ENCODE results near the gene GZMM. TPM values are rescaled to one million over a fixed set of nuclear protein-coding genes. Genes with fewer than 3 reads are reported as not detected.
A peak's percentile ranks its signal among the peaks of the same experiment; 100 is the strongest.

GZMM gene
- total and polyA plus RNA-seq, 2 of the 13 experiments (the other 11 are each of a cell fraction or from before 2014, with no cell fraction given) = 0.07 TPM; not detected in 1

DNA sequence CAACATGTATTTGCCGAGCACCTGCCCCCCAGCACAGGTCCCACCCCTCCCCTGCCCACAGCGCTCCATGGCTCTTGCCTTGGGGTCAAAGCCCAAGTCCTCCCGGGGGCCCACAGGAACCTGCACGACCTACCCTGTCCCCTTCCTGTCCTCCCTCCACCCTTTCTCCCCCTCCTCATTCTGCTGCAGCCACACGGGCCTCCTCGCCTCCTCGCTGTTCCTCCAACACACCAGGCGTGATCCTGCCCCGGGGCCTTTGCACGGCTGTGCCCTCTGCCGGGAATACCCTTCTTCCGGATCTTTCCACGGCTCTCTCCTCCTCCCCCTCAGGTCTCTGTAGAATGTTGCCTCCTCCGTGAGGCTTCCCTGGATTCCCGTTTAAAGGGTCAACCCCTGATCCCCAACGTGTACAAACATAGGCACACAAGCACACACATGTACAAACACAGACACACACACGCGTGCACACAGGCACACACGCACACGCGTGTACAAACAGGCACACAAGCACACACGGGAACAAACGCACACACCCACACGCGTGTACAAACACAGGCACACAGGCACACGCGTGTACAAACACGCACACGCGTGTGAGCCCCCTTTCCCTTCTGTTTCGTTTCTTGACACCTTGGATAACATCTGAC, 44.8 kb upstream of the GZMM start:
- H3K9ac ChIP-seq (ENCODE audit: insufficient read depth, low read depth, low read length) = peak overlapping the region; percentile 30; the same call in 1 of the 2 replicates
- POLR2A ChIA-PET = interaction anchor here (1.0 to 1.9 kb wide), 3 partner anchors 7 to 239 kb away, joined by 3 to 14 read pairs (median 5); no protein-coding TSS in a partner anchor
- no peaks in the 10 kb centered on the region for H3K9me3 ChIP-seq (ENCODE audit: low read length)
- no peaks in the 10 kb centered on the region for H3K79me2 ChIP-seq (ENCODE audit: insufficient read depth, low read length)
- H2AFZ ChIP-seq (ENCODE audit: low read length) = no peak overlapping the region
- H3K4me2 ChIP-seq (ENCODE audit: low read depth, low read length) = peak overlapping the region; percentile 90
- no peaks in the 10 kb centered on the region for H4K20me1 ChIP-seq (ENCODE audit: insufficient read depth, low read length)
- DNase-seq (ENCODE audit: low spot score) (no peak), ATAC-seq (peak; percentile 28), FAIRE-seq (no peak)
- no peaks in the 10 kb centered on the region for H3K36me3 ChIP-seq (replicated peaks in 1 of 2; ENCODE audit: control insufficient read depth in 1 of 2, insufficient read depth in 2 of 2, low read length in 2 of 2)
- BruUV-seq (replicated peaks) = no TSS peak
- in situ Hi-C loops (cut with HindIII; ENCODE audit: extremely low pct_ligation_motif_present, low pct_unique_long_range_greater_than_20kb) (no loop called here), intact Hi-C loops (cut with micrococcal nuclease; ENCODE audit: unreplicated experiment) (no loop called here)
- WGBS (ENCODE audit: low lambda C conversion rate) = 42% methylated on average over 30 of the region's 31 CpGs
- peaks cover 0 to 4% of the 10 kb centered on the region in 2 experiments; a peak in 2 of 5 replicates for H3K27me3 ChIP-seq (ENCODE audit: control insufficient read depth in 1 of 2, insufficient read depth in 2 of 2, low read length in 2 of 2)
- no peak overlapping the region for H3K27ac ChIP-seq (ENCODE audit: extremely low read length, insufficient read depth, low read length)
- CTCF ChIA-PET (ENCODE audit: low intra/inter-chr PET ratio, low total read pairs) = no interaction called here
- peaks cover 38% of the 10 kb centered on the region for H3K4me1 ChIP-seq (ENCODE audit: insufficient read depth, low read length)
- peak overlapping the region in 2 of 3 experiments; percentile 55 to 78; a peak in 3 of 6 replicates for H3K4me3 ChIP-seq (replicated peaks in 1 of 3; ENCODE audit: insufficient read depth in 1 of 3, low read depth in 2 of 3, low read length in 3 of 3)
- TF ChIP-seq ZNF263 (CRISPR knock-in tag; IDR thresholded peaks at IDR 0.05) = peak; percentile 69; the same call in 1 of the 2 replicates
- no peak for TF ChIP-seq ZNF333 (CRISPR knock-in tag; IDR thresholded peaks at IDR 0.05; ENCODE audit: borderline replicate concordance)
- TF ChIP-seq FOXC1 (CRISPR knock-in tag; IDR thresholded peaks at IDR 0.05; ENCODE audit: borderline replicate concordance) = peak; percentile 80
- no peak for TF ChIP-seq ZNF605 (CRISPR knock-in tag; IDR thresholded peaks at IDR 0.05)
- TF ChIP-seq PTBP1 (IDR thresholded peaks at IDR 0.05; ENCODE audit: low read depth, low read length, poor library complexity, severe bottlenecking) = no peak
- TF ChIP-seq ZNF746 (CRISPR knock-in tag; IDR thresholded peaks at IDR 0.05) = no peak
- 0 out of 2 replicates have a peak, but pooled peaks have one; percentile 77 for TF ChIP-seq PCBP1 (IDR thresholded peaks at IDR 0.05; ENCODE audit: borderline replicate concordance, low read depth, low read length)
- TF ChIP-seq, protein P1, sequence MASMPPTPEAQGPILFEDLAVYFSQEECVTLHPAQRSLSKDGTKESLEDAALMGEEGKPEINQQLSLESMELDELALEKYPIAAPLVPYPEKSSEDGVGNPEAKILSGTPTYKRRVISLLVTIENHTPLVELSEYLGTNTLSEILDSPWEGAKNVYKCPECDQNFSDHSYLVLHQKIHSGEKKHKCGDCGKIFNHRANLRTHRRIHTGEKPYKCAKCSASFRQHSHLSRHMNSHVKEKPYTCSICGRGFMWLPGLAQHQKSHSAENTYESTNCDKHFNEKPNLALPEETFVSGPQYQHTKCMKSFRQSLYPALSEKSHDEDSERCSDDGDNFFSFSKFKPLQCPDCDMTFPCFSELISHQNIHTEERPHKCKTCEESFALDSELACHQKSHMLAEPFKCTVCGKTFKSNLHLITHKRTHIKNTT (CRISPR knock-in tag; IDR thresholded peaks at IDR 0.05) = no peak
- TF ChIP-seq, protein P2, sequence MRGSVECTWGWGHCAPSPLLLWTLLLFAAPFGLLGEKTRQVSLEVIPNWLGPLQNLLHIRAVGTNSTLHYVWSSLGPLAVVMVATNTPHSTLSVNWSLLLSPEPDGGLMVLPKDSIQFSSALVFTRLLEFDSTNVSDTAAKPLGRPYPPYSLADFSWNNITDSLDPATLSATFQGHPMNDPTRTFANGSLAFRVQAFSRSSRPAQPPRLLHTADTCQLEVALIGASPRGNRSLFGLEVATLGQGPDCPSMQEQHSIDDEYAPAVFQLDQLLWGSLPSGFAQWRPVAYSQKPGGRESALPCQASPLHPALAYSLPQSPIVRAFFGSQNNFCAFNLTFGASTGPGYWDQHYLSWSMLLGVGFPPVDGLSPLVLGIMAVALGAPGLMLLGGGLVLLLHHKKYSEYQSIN (CRISPR knock-in tag; IDR thresholded peaks at IDR 0.05; ENCODE audit: borderline replicate concordance) = no peak
- no peak for TF ChIP-seq CAMTA2 (CRISPR knock-in tag; IDR thresholded peaks at IDR 0.05; ENCODE audit: borderline replicate concordance)
- TF ChIP-seq, protein P3, sequence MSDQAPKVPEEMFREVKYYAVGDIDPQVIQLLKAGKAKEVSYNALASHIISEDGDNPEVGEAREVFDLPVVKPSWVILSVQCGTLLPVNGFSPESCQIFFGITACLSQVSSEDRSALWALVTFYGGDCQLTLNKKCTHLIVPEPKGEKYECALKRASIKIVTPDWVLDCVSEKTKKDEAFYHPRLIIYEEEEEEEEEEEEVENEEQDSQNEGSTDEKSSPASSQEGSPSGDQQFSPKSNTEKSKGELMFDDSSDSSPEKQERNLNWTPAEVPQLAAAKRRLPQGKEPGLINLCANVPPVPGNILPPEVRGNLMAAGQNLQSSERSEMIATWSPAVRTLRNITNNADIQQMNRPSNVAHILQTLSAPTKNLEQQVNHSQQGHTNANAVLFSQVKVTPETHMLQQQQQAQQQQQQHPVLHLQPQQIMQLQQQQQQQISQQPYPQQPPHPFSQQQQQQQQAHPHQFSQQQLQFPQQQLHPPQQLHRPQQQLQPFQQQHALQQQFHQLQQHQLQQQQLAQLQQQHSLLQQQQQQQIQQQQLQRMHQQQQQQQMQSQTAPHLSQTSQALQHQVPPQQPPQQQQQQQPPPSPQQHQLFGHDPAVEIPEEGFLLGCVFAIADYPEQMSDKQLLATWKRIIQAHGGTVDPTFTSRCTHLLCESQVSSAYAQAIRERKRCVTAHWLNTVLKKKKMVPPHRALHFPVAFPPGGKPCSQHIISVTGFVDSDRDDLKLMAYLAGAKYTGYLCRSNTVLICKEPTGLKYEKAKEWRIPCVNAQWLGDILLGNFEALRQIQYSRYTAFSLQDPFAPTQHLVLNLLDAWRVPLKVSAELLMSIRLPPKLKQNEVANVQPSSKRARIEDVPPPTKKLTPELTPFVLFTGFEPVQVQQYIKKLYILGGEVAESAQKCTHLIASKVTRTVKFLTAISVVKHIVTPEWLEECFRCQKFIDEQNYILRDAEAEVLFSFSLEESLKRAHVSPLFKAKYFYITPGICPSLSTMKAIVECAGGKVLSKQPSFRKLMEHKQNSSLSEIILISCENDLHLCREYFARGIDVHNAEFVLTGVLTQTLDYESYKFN (CRISPR knock-in tag; conservative IDR thresholded peaks at IDR 0.05) = peak; percentile 92
- TF ChIP-seq SRSF1 (optimal IDR thresholded peaks at IDR 0.05; ENCODE audit: low read depth, low read length) = peak; percentile 40
- TF ChIP-seq MZF1 (CRISPR knock-in tag; IDR thresholded peaks at IDR 0.05; ENCODE audit: borderline replicate concordance) = no peak
- TF ChIP-seq, protein P4, sequence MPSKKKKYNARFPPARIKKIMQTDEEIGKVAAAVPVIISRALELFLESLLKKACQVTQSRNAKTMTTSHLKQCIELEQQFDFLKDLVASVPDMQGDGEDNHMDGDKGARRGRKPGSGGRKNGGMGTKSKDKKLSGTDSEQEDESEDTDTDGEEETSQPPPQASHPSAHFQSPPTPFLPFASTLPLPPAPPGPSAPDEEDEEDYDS (CRISPR knock-in tag; IDR thresholded peaks at IDR 0.05) = no peak
- no peak for TF ChIP-seq ATRX (CRISPR knock-in tag; IDR thresholded peaks at IDR 0.05; ENCODE audit: borderline replicate concordance)
- TF ChIP-seq MTF1 (CRISPR knock-in tag; IDR thresholded peaks at IDR 0.05) = no peak
- TF ChIP-seq, protein P5, sequence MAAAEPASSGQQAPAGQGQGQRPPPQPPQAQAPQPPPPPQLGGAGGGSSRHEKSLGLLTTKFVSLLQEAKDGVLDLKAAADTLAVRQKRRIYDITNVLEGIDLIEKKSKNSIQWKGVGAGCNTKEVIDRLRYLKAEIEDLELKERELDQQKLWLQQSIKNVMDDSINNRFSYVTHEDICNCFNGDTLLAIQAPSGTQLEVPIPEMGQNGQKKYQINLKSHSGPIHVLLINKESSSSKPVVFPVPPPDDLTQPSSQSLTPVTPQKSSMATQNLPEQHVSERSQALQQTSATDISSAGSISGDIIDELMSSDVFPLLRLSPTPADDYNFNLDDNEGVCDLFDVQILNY (CRISPR knock-in tag; conservative IDR thresholded peaks at IDR 0.05) = no peak

All from HepG2 (cell line).